DOHH2 (cell line): Measurements from ENCODE around the gene TMEM18.

Experiments
- EZH2phosphoT487 ChIP-seq: fragments of 200-600 bp; sonication (generic); IDR thresholded peaks from 2 replicates; pipeline ENCODE4 v1.6.1; 2017; ENCODE audit warnings: borderline replicate concordance, mild to moderate bottlenecking, antibody characterized with exemption, low read length, moderate library complexity, mixed read lengths
- TF ChIP-seq, protein P1 (sequence below): fragments of 200-600 bp; sonication (generic); IDR thresholded peaks from one replicate; pipeline ENCODE4 v1.5.1; 2014; ENCODE audit warnings: antibody characterized with exemption, mild to moderate bottlenecking, low read depth, low read length; ENCODE audit not compliant: poor library complexity, severe bottlenecking

DNA sequence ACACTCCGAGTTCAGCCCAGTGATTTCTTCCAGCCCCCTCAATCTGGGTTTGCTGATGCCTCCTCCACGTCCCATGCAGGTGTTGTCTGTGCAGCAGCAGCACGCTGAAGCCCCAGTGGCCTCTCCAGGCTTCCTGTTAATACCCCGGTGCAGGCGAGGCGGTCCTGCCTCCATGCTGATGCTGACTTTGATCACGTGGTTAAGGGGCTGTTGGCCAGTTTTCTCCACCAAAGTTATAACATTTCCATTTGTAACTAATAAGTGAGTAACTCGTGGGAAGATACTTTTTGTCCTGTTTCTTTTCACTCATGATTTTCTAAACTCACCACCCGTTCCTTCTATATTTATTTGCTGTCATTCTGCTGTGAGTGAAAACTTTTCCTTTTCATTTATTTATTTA lies 42.5 kb upstream of the TMEM18 start:
- TF ChIP-seq, protein P1, sequence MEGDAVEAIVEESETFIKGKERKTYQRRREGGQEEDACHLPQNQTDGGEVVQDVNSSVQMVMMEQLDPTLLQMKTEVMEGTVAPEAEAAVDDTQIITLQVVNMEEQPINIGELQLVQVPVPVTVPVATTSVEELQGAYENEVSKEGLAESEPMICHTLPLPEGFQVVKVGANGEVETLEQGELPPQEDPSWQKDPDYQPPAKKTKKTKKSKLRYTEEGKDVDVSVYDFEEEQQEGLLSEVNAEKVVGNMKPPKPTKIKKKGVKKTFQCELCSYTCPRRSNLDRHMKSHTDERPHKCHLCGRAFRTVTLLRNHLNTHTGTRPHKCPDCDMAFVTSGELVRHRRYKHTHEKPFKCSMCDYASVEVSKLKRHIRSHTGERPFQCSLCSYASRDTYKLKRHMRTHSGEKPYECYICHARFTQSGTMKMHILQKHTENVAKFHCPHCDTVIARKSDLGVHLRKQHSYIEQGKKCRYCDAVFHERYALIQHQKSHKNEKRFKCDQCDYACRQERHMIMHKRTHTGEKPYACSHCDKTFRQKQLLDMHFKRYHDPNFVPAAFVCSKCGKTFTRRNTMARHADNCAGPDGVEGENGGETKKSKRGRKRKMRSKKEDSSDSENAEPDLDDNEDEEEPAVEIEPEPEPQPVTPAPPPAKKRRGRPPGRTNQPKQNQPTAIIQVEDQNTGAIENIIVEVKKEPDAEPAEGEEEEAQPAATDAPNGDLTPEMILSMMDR, result no peak
- TF ChIP-seq EZH2phosphoT487, result no peak
